HL-60 (cell line): ENCODE results near the gene FOXP1.

Experiments
- DNase-seq, 2 experiments: peaks; one replicate each; pipeline ENCODE4 v3.0.0-alpha.2; 2010 to 2020; ENCODE audit warnings: low read depth in 1 of 2, low spot score in 1 of 2
- H3K27ac ChIP-seq: fragments of 250-450 bp; sonication (Bioruptor Pico); replicated peaks from 2 replicates; pipeline ENCODE4 v1.5.1; 2020; ENCODE audit warnings: mild to moderate bottlenecking, moderate library complexity
- H3K27me3 ChIP-seq: fragments of 250-450 bp; sonication (Bioruptor Pico); 2 replicates; pipeline ENCODE4 v1.5.1; 2021; ENCODE audit warnings: mild to moderate bottlenecking, moderate library complexity; ENCODE audit not compliant: insufficient read depth, poor library complexity, severe bottlenecking
- H3K4me3 ChIP-seq: replicated peaks from 2 replicates; pipeline ENCODE4 v1.5.1; 2011; ENCODE audit warnings: mild to moderate bottlenecking, control low read depth, low read length; ENCODE audit not compliant: insufficient read depth
- CTCF ChIP-seq: IDR thresholded peaks from one replicate; pipeline ENCODE4 v1.5.1; 2011; ENCODE audit warnings: low read length, control low read depth, inconsistent platforms; ENCODE audit not compliant: insufficient read depth
- GABPA ChIP-seq: IDR thresholded peaks from 2 replicates; pipeline ENCODE4 v1.6.1; 2012; ENCODE audit warnings: low read depth
- POLR2AphosphoS5 ChIP-seq: IDR thresholded peaks from 2 replicates; pipeline ENCODE4 v1.6.1; 2012; ENCODE audit warnings: low read depth
- REST ChIP-seq: IDR thresholded peaks from 2 replicates; pipeline ENCODE4 v1.6.1; 2012; ENCODE audit warnings: low read depth; ENCODE audit not compliant: insufficient replicate concordance
- SPI1 ChIP-seq: IDR thresholded peaks from 2 replicates; pipeline ENCODE4 v1.6.1; 2012; ENCODE audit warnings: low read depth, mild to moderate bottlenecking, borderline replicate concordance
- long read RNA-seq: library from polyadenylated mRNA; unstranded; transcript quantifications from one replicate; pipeline ENCODE4 v2.0.0, GENCODE V29; 2020

Gene FOXP1
- long read RNA-seq, transcript FOXP1-273 (15 exons, 1,948 nt), result major isoform, 32 of 166 reads
- long read RNA-seq, transcript FOXP1-259 (21 exons, 3,103 nt), result minor isoform, 12 of 166 reads
- long read RNA-seq, transcript FOXP1-220 (15 exons, 1,910 nt), result minor isoform, 10 of 166 reads
- long read RNA-seq, partial matches to known transcripts, result 26 of 166 reads
- long read RNA-seq, other reads (novel, unspliced or antisense), result 71 of 166 reads

GRCh38 chr3:71583566-71584393, at the start of gene FOXP1:
TSS of gene FOXP1 (minus strand) at chr3:71583728. CDS start at chr3:71198381, 385,347 bp downstream.
- TF ChIP-seq GABPA, result no peak
- TF ChIP-seq CTCF, result no peak
- TF ChIP-seq SPI1, result no peak
- TF ChIP-seq REST, result no peak
- TF ChIP-seq POLR2AphosphoS5, result peak; percentile 67; the same call in 1 of the 2 replicates
- peak; percentile 70 to 81 for DNase-seq
- Histone ChIP-seq H3K27ac (peak within 1 kb of the TSS; percentile 98), H3K27me3 (no peaks in the 10 kb centered on the region), H3K4me3 (peak within 1 kb of the TSS; percentile 75)

- H3K27ac ChIP-seq, result peak overlapping the region; percentile 33
- TF ChIP-seq CTCF (no peak), SPI1 (no peak), POLR2AphosphoS5 (no peak), REST (no peak), GABPA (no peak)
Observed at GRCh38 chr3:71629711-71630110, 46.2 kb upstream of the FOXP1 start.

GRCh38 chr3:71629289-71629688, 45.8 kb upstream of the FOXP1 start:
- TF ChIP-seq SPI1, result no peak
- TF ChIP-seq REST, result no peak
- TF ChIP-seq GABPA, result no peak
- TF ChIP-seq POLR2AphosphoS5, result no peak
- no peak for TF ChIP-seq CTCF
- Histone ChIP-seq H3K4me3 (no peak overlapping the region), H3K27me3 (no peaks in the 10 kb centered on the region), H3K27ac (peak overlapping the region; percentile 33; the same call in 1 of the 2 replicates)
- no peak for DNase-seq

More at GRCh38 chr3:71629711-71630110, 46.2 kb upstream of the FOXP1 start:
- peak; percentile 57 to 84 for DNase-seq
- H3K4me3 ChIP-seq, result no peak overlapping the region
- no peaks in the 10 kb centered on the region for H3K27me3 ChIP-seq
